HG02678 (cell line): ENCODE data around the gene LHFPL2.
"Not testable (repeated sequence)": the region's sequence is repeated elsewhere in the genome, so short reads cannot be mapped to it uniquely, and the experiment has no call there.

Experiments
- ATAC-seq: cut with Tn5 transposase; IDR thresholded peaks from one replicate; pipeline ENCODE4 v1.9.1; 2021; ENCODE audit warnings: mild to moderate bottlenecking, moderate library complexity; ENCODE audit not compliant: unreplicated experiment

Gene LHFPL2

DNA sequence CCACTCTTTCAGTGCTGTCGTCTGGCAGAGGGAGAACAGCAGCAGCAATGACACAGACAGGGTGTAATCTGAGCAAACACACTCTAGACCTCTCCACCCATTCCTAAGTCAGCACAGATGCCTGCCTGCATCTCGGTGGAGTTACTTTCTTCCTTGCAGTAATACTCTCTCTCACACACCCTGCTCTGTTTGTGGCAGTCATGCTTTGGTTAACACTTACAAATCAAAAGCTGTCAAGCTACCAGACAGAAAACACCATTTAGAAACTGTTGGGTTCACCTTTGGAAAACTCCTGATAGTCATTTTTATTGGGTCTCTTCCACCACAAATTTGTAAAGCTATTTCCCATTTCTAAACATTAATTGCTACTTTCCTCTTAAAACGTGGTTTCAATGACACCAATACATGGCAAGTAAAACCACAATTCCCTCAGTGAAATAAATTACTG, 27.3 kb downstream of the LHFPL2 start:
- no peak for ATAC-seq

DNA sequence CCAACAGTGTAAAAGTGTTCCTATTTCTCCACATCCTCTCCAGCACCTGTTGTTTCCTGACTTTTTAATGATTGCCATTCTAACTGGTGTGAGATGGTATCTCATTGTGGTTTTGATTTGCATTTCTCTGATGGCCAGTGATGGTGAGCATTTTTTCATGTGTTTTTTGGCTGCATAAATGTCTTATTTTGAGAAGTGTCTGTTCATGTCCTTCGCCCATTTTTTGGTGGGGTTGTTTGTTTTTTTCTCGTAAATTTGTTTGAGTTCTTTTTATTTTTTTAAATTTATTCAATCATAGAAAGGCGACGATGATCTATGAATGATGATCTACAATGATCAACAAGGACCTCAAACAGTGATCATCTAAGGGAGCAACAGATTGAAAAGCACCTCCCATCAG, 28.5 kb downstream of the LHFPL2 start:
- not testable (repeated sequence) for ATAC-seq

DNA sequence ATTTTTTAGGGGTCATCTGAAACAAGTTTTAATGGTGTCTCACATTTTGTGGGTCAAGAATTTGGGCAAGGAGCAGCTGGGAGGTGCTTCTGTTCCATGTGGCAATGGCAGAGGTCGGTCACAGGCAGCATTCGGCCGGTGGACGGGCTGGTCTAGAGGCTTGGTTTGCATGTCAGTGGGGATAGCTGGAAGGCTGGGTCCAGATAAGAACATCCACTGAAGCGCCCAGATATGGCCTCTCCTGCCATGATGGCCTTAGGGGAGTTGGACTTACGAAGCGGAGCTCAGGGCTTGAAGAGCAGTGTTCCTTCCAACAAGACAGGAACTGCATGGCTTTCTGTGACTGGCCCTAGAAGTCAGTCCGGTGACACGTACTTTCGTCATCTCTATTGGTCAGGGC, 30.3 kb downstream of the LHFPL2 start:
- ATAC-seq: no peak

DNA sequence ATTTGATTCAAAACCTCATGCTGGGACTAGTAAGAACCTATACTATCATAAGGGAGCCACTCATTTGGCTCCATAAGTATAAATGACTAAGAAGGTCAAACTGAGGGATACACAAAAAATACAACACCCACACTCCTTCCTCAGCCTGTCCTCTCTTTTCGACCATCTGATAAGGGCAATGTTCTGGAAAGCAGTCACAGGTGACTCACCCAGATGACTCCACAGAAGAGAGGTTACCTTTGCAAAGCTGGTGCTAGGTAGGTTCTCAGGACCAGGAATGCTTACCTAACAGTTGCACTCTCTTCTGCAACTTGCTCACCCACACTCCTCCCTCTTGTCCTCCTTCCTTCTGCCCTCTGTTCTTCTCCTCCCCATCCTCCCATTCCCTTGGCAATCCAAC, 32.9 kb downstream of the LHFPL2 start:
- ATAC-seq: no peak

DNA sequence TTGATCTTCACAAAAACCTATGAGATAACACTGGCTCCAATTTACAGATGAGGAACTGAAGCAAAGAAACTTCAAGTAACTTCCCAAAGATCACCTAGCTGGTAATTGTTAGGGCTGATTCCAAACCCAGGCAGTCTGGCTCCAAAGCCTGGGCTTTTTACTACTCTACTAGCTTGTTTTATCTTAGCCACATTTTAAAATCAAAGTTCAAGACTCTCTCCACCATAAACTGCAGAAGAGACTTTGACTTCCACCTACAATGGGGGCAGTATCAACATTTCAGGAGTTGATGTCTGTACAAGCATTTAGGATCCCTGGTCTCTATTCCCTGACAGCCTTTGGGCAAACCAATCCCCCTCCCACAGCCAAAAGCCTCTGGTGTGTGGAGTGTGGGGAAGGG, 33.8 kb downstream of the LHFPL2 start:
- no peak for ATAC-seq

DNA sequence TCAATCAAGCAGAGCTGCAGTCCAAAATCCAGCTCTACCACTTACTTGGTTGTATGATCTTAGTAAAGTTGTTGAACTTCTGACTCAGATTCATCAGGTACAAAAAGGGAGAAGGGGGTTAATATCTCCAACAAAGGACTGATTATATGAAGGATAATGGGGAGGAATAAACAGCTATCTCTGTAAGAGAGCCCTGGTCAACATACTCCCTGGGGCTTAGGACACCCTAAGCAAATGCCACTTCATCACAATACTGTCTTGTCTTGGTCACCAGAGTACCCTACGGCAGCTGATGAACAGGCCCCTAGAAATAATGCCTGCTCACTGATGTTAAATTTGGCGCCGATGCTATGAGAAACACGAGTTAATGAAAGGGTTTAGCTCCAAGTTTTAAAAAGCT, 34.8 kb downstream of the LHFPL2 start:
- no peak for ATAC-seq

DNA sequence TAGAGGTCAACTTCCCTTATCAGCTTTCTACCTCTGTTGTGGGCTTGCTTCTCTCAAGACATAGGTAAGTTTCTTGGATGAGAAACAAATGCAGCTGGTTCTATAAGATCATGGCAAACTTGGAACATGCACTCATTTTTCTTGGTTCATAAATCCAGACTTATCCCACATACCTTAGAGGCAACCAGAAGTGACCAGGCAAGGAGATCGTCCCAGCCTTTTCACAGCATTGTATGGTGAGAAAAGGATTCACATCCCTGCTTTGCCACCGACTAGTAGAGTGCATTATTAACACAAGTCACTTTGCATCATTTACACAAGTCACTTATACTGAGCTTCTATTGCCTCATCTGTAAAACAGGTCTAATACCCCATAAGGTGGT, 35.4 kb downstream of the LHFPL2 start:
- ATAC-seq: no peak

DNA sequence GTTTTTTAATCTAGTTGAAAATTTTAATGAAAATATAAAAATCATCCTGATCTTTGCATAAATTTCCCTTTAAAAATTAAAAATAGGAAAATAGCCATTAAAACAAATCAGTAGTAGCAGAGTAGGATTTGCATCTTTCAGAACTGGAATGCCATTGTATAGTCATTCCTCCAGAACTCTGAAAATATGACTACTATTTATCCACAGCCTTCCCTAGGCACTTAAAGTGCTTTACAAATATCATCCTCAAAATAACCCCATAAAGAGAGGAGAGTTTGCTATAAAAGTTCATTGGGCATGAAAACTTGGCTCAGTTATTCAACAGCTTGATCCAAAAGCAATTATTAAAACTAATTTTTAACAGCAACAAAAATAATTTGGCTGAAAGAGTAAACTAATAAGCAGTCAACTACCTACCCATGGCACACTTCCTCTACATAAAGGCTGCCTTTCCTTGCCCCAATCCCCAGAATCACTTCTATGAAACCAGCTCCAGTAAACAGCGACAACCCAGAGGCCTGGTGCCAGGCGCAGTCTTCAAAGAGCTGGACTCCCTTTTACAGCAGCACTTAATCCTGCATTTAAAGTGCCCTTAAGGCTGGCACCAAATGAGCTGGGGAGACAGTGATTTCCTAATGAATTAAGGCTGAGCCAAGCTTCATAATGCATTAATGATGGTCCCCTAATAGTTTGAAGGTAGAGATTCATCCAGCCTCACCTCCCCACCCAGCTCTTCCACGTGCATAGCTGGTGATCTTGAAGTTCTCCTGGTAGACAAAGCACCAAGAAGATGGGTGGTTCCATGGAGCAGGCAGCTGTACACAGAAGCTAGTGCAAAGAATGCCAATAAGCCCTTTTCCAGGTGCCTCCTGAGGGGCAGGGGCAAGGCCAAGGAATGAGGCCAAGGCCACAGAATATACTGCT, 36.1 kb downstream of the LHFPL2 start:
- ATAC-seq: no peak

DNA sequence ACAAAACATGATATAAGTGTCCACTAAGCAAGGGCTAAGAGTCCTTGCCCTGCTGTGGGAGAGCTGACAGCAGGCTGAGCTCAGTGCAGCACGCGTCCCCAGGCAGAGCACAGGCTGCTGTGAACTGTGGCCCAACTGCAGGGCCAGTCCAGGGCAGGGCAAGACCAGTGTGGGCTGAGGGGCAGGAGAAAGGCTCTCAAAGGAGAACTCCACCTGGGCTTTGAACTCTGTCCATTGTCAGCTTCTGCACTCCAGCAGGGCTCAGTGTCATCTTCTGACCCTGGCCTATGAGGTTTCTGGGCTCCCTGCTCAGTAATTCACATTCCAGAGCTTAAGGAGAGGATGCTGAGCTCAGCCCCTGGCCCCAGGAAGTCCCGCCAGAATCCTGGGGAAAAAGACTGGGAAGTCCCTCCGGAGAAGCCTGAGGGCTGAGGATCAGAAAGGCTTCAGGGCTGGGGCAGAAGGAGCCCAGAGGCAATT, 37.4 kb downstream of the LHFPL2 start:
- no peak for ATAC-seq

DNA sequence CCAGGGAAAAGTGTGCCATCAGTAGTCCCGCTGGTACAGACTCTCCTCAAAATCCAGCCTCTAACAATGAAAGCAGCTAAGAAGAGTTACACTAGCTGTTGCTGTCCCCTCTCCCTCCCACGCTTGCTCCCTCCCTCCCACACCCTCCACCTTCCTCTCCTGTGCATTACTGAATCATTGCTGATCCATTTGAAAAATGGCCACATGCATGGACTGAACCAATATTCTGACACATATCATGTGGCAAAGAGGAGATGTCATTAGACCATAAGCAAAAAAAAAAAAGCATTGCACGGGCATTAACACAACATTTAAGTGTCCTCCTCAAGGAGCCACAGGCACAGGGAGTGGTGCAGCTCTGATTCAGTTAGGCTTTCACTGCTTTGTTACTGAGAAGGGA, 37.9 kb downstream of the LHFPL2 start:
- ATAC-seq: no peak

DNA sequence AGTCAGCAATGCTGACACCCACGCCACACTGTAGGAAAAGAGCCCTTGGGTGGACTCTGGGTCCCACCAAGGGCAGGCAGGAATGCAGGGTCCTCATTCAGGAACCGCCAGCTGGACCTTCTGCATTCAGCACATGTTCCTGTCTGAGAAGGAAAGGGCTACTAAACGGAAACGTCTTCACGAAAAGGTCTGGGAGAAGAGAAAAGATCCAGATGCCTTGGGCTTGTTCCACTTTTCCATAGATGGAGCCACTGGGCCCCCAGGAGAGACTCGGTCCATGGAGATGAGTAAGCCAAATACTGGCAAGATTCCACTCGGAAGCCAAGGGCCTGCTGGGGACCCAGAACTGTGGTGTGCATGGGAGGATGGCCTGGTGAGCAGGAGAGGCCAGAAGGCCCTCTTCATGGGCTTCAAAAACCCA, 38.4 kb downstream of the LHFPL2 start:
- ATAC-seq: no peak

DNA sequence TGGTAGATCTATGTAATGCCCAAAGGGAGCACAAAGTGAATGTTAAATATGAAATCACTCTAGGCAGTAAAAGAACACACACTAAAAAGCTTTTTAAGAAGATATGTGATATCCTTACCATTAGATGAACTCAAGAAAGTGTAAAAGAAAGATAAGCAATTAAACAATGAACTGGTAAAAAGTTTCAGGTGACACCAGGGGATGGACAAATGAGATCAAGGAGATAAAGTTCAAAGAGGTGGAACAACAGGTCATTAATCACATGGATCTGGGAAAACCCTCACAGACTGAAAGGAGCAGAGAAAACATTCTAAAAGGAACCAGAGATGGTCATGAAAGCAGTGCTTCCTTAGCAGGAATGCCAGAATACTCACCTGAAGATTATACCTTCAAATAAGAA, 40.7 kb downstream of the LHFPL2 start:
- ATAC-seq: no peak

DNA sequence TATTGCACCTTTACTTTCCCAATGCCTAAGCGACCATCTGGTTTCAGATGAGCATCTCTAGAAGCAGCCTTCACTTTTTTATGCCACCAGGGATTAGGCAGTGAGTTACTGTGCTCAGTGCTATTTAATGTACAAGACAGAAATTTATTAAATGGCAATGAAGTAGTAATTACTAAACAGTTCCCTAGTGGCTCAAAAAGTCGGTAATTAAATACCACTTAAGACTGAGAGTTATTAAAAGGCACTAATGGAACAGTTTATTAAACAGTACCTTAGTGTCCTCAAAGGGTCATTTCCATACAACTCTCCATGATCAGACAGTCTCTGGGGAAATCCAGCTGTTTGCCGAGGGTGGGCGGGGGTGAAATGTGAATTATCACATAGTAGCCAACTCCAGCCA, 42.3 kb downstream of the LHFPL2 start:
- ATAC-seq: no peak

DNA sequence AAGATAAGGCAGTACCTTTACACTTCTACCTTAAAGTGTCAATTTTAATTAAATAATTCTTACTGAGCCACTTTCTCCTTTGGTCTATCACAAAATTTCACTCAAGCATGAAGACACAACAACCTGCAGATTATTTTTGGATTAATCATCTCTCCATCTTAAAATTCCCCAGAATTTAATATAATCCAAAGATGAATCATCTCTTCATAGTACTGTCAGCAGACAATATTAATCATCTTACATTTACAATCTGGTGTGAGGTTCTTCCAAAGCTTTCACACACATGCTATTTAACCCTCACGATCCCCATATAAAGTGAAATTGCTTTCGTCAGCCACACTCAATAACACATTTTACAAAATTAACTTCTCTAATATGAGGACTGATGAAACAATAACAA, 43.0 kb downstream of the LHFPL2 start:
- no peak for ATAC-seq

DNA sequence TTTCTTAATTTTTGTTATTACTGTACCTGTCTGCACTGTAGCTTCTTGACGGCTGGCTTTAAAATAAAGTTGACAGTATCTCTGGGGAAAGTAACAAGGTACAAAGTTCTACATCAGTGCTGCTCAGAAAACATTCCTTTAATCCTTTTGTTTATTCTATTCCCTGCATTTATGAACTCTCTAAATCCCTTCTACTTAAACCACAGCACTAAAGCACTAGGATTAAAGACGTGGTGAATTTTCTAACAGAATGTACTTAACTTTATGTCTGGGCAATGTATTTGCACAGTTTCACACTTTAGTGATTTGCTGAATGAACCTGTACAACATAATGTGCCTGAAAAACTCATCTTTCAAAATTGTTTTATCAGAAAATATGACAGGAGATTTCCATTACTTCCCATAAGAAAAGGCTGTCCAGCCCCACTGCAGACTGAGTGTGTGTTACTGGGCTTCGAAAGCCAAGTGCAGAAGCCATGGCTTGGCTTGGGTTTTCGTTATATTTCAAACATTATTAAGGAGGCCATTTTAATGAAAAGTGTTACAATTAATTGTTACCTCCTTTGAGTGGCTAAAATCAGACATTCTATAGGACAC, 43.8 kb downstream of the LHFPL2 start:
- no peak for ATAC-seq

DNA sequence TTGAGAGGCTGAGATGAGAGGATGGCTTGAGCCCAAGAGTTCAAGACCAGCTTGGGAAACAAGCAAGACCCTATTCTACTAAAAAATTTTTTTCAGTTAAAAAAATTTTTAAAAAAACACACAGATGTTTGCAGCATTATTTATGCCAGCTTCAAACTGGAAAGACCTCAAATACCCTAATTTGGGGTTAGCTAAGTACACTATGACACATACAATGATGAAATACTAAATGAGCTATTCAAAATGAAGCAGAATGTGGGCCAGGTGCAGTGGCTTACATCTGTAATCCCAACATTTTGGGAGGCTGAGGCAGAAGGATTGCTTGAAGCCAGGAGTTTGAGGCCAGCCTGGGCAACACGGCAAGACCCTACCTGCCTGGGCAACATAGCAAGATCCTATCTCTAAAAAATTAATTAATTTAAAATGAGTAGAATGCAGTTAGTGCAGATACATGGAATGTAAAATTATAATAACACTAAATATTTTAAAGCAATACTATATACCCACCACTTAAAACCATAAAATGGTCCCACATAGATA, 44.9 kb downstream of the LHFPL2 start:
- no peak for ATAC-seq

DNA sequence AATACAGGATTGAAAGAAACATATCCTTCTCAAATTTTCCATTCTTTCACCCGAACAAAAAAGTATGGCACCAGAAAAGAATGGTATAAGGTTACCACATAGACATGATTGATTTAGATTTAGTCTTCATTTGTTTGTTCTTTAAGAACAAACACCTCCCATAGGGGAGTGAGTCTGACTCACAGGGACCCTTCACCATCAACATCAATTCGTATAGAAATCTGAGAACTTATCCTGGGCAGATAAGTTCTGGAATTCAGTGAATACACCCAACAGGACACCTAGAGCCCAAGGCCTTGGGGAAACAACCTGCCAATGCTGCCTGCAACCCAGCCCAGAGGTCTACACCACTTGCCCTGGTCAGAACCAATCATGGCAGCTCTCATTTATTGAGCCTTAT, 46.2 kb downstream of the LHFPL2 start:
- ATAC-seq: no peak

DNA sequence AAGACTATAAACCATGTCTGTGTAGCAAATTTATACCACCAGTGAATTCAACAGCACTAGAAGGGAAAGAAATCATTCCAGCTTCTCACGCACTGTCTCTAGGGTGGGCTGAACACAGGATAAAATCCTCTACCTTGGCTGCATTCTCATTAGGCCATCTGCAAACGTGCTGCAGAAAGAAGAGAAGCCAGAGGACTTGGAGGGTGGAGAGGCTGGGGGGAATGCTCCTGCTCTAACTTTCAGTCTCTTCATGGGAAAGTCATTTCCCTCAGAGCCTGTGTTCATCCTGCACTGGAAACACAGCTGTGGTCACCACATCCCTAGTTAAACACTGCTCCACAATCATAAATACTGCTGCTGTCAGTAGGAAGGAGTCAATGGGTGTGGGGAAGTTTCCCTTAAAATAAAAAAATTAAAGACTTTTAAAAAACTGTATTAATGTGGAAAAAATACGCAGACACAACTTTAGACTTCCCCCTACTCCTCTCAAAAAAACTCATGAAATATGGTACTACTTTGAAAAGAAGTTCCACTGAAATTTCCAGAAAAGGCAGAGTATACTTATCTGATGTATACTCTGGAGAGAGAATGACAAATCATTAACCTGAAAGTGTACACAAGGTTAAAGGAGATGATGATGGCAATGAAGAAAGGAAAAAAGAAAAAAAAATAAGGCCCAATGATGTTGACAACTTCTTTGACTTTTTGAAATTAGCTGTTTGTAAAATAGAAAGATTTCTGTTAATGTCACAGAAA, 46.8 kb downstream of the LHFPL2 start:
- no peak for ATAC-seq

DNA sequence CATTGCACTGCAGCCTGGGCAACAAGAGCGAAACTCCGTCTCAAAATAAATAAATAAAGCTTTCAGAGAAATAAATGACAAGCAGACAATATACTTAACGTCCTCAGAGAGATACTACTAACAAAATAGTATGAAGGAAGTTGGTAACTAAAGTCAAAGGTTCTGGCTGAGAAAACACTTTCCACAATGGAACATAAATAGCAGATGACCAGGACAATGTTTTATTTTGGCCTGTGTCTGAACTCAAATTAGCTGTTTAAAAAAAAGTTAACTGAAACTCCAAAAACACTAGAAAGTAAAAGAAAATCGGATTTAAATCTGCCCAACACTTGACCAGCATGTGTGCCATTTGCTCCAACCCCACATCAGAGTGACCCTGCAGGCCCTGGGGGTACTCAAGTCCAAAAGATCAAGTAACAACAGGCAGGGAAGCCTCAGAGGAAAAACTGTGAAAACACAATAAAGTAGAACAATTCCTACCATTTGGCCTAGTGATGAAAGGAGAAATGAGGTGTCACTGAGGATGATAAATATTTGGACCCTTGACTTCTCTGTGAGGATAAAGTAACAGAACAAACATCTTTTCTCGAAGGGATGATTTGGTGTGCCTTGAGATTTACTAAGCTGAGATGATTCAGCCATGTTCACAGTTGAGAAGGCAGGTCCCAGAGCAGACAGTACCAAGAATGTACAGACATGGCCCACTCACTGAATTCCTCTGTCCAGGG, 47.7 kb downstream of the LHFPL2 start:
- ATAC-seq: no peak

DNA sequence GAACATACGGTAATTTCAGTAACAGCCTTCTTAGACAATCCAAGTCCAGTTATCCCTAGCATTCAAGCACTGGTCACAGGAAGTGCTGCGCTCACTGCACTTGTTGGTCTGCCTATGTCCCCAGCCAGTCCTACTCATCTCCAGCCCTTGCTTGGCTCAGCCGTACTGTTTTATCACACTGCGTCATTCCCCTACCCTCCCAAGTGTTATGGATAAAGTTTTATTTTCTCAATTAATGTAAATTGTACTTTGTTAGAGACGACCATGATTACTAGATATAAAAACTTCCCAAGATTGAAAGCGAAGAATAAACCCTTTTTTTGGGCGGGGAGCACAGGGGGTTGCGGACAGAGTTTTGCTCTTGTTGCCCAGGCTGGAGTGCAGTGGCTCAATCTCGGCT, 49.6 kb downstream of the LHFPL2 start:
- ATAC-seq: no peak

DNA sequence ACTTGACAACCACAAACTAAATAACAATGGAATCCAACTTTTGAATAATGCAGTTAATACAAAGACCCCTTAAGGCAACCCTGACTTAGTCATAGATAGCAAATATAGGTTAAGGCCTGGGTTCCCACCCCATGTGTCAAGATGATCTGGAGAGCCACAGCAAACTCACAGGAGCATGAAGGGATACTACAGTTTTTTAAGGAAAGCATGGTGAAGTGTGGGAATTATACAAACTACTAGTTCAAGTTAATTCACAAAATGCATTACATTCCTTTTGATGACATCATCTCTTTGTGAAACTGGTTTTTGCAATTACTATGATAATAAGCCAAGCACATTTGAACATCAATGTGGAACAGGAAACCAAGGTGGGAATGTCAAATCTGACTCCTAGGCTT, 50.6 kb downstream of the LHFPL2 start:
- no peak for ATAC-seq
